ENCODE results near the gene GAS6.

GAS6 gene

DNA sequence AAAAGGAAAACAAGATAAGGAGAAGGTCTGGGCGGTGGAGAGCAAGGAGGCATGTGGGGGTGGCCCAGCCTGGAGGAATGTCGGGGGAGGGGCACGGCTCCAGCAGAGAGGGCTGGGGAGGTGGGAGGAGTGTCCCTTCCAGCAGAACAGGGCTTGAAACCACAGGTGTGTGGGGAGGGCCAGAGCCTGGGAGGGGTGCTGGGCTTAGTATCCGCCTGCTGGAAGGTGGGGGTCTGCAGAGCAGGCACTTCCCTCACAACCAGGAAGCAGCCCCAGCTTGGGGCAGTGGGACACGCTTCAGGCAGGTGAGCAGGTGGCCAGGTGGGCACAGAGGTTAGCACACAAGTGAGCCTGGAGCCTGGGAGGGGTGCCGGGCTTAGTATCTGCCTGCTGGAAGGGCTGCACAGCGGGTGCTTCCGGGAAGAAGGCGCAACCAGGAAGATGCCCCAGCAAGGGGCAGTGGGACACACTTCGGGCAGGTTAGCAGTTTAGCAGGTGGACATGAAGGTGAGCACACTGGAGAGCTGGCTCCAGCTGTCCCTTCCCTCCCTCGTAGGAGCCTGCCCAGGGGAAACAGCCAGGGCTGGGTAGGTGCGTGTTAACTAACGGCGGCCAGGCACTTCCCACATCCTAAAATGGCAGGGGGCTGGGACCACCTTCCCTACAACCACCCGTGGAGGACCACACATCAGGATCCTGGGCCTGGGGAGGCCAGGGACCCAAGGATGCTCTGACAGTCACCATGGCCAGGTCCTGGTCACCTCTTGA lies 3.0 kb downstream of the GAS6 start:
- no peak overlapping the region for H3K4me3 ChIP-seq (replicated peaks; ENCODE audit: low read depth, low read length)
- TF ChIP-seq, protein P1, sequence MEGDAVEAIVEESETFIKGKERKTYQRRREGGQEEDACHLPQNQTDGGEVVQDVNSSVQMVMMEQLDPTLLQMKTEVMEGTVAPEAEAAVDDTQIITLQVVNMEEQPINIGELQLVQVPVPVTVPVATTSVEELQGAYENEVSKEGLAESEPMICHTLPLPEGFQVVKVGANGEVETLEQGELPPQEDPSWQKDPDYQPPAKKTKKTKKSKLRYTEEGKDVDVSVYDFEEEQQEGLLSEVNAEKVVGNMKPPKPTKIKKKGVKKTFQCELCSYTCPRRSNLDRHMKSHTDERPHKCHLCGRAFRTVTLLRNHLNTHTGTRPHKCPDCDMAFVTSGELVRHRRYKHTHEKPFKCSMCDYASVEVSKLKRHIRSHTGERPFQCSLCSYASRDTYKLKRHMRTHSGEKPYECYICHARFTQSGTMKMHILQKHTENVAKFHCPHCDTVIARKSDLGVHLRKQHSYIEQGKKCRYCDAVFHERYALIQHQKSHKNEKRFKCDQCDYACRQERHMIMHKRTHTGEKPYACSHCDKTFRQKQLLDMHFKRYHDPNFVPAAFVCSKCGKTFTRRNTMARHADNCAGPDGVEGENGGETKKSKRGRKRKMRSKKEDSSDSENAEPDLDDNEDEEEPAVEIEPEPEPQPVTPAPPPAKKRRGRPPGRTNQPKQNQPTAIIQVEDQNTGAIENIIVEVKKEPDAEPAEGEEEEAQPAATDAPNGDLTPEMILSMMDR (IDR thresholded peaks at IDR 0.05; ENCODE audit: low read length, missing control alignments) = no peak
- DNase-seq (ENCODE audit: low read depth) = peak; percentile 51

DNA sequence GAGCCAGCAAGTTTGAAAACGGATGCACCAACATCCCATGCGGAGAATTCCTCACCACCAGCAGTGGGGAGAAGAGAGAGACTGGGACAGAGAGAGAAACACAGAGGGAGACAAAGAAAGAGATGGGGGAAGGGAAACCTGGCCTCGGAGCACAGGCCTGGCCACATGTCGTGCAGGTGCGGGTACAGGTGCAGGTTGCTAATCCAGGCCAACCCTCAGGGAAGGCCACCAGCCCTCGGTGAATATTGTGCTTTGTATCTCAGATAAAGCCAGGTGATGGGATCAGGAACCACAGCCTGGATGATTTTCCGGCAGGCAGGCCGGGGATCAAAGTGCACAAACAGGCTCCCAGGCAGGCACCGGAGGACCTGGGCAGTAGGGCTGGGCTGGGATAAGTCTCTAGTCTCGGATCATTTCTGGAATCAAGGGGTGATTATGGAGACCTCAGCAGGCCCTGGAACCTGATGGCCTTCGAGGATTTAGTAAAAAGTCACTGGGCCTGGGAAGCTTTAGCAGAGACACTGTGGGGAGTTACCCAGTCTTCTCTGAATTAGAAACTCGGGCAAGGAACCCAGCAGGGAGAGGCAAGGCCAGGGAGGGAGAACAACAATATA lies 3.7 kb downstream of the GAS6 start:
- no peak for DNase-seq (ENCODE audit: low read depth)
- no peak overlapping the region for H3K4me3 ChIP-seq (replicated peaks; ENCODE audit: low read depth, low read length)
- TF ChIP-seq, protein P1 (IDR thresholded peaks at IDR 0.05; ENCODE audit: low read length, missing control alignments) = no peak

DNA sequence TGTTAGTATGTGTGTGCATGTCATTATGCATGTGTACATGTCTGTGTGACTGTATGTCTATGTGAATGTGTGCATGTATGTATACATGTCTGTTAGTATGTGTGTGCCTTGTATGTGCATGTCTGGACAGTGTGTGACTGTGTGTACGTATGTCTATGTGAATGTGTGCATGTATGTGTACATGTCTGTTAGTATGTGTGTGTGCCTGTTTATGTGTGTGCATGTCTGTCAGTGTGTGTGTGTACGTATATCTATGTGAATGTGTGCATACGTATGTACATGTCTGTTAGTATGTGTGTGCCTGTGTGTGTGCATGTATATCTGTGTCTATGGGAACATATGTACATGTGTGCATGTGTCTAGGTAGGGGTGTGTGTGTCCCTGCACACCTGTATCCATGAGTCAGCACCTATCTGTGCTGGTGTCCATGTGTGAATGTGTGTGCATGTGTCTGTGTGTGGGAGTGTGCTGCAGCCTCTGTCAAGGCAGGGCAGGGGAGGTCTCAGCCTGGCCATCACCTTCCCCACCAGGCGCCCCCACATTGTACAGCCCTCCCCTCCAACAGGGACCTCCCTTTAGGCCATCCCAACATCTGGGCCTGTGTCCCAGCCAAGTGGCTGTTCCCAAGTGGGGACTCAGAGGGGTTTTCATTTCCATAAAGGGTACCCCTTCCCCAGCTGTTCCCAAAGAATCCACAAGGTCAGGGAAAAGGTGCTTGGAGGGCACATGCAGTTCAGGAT lies 4.4 kb downstream of the GAS6 start:
- no peak overlapping the region for H3K4me3 ChIP-seq (replicated peaks; ENCODE audit: low read depth, low read length)
- TF ChIP-seq, protein P1 (IDR thresholded peaks at IDR 0.05; ENCODE audit: low read length, missing control alignments) = no peak
- no peak for DNase-seq (ENCODE audit: low read depth)

DNA sequence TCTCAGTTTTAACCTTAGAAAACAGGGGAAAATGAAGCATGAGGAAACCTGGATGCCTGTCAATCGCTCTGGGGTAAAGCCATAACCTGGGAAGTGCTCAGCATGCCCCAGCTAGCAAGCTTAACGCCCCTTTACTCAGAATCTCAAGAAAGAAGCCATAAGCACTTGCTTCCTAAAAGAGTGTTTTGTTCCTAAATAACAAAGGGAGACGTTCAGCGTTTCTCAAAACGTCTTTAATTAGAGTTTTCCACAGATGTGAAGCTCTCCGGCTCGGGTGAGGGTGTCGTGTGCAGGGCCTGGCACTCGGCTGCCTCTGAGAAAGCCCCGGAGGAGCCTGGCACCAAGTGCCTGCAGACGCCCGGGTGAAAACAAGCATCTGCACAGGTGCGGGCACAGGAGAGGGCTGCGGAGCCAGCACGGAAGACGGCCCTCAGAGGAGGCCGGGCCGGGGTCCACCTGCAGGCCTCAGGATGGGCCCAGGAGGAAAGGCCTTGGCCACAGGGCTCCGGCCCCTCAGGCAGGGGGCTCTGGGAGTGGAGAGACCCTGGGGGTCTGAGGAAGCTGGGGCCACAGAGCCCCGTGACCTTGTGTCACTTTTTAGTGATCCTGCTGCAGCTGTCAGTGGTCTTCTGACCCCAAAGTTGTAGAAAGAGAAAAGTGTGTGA lies 6.2 kb downstream of the GAS6 start:
- TF ChIP-seq, protein P1 (IDR thresholded peaks at IDR 0.05; ENCODE audit: low read length, missing control alignments) = no peak
- no peak for DNase-seq (ENCODE audit: low read depth)

DNA sequence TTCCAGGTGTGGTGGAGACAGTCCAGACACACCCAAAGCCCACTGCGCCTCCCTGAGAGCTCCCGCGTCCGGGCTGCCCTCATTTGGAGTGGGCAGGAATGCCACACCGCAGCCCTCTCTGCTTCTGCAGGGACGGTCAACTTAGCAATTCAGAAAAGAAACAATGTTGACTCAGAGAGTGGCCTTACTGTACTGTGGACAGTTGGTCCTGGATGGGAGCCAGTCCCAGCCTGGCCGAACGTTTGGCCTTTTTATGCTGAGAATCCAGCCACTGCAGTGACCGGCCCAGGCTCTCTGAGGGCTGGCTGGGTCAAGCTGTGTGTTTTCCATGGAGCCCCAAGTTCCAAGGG lies 7.2 kb downstream of the GAS6 start:
- TF ChIP-seq, protein P1 (IDR thresholded peaks at IDR 0.05; ENCODE audit: low read length, missing control alignments) = no peak
- peak; percentile 33 for DNase-seq (ENCODE audit: low read depth)
- no peak overlapping the region for H3K4me3 ChIP-seq (replicated peaks; ENCODE audit: low read depth, low read length)

More for the DNA sequence above, 6.2 kb downstream of the GAS6 start:
- no peak overlapping the region for H3K4me3 ChIP-seq (replicated peaks; ENCODE audit: low read depth, low read length)

DNA sequence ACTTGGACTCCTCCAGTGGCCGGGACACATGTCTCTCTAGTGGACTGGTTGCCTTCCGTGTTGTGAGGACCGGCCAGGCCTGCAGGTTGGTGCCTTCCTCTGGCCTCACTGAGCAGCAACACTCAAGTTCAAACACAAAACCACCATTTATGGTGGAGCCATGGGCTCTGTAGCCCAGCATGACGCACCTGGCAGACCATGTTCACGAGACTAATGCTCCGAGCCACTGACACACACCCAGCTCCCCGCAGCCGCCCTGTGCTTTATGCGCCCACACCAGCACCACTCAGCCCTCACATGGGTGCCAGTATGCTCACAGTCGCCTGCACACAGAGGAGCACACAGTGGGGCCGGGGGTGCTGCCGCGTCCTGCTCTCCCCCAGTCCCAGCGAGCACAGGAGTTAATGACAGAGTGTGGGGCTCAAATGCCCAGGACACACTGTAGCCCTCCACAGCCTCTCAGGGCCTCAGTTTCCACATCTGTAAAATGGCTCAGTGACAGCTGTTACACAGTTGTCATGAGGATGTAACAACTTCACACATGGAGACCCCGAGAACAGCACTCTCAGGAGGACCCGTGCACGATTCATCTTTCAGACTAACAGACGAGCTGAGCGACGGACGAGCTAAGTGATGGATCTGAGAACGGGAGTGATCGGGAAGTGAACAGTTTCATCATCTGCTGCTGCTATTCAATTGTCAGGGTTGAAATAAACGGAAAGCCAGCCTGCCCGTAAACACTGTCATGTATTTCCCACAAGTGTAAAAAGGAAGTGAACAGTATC lies 7.8 kb downstream of the GAS6 start:
- no peak overlapping the region for H3K4me3 ChIP-seq (replicated peaks; ENCODE audit: low read depth, low read length)
- no peak for DNase-seq (ENCODE audit: low read depth)
- TF ChIP-seq, protein P1 (IDR thresholded peaks at IDR 0.05; ENCODE audit: low read length, missing control alignments) = no peak

Measured in fibroblast of pulmonary artery (primary cell).